ENCODE measurements around the gene ROR1. TPM values are rescaled to one million over a fixed set of nuclear protein-coding genes. Genes with fewer than 3 reads are reported as not detected.

ROR1 gene
- total and polyA plus RNA-seq, 9 donors, result 3.0 to 26.1 (median 15.0) TPM

DNA sequence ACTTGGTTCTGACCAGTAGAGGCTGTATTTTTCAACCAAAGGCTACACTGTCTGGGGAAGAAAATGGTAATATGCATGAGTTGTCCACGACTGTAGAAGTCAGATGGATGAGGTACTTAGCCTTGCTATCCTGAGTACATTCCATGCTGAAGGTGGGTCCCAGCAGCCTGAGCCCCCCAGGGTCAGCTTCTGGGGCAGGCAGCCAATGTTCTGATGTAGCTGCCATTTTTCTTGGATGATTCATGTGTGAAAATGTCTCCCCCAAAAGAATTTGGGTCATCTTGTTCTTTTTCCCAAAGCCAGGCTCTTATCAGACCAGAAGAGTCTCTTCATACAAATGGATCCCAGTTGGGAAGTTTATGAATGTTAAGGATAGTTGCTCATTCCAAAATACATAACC is 257.4 kb downstream of the ROR1 start:
- 5 to 41% (median 28%) methylated on average over 1 of the region's 1 CpG for WGBS, 3 donors
- Histone ChIP-seq H3K27ac (no peak overlapping the region), H3K4me3 (no peak overlapping the region), H3K36me3 (no peaks in the 10 kb centered on the region), H3K27me3 (no peaks in the 10 kb centered on the region), H3K9me3 (no peaks in the 10 kb centered on the region), H3K4me1 (ENCODE audit: insufficient read depth) (peaks cover 3% of the 10 kb centered on the region)
- intact Hi-C loops (cut with DNase I), result no loop called here
- DNase-seq, result peak in 1 of 5 donors; percentile 46
- no peak for TF ChIP-seq EP300 (IDR thresholded peaks at IDR 0.05)
- no peak for TF ChIP-seq POLR2A (IDR thresholded peaks at IDR 0.05)
- TF ChIP-seq, protein P1, sequence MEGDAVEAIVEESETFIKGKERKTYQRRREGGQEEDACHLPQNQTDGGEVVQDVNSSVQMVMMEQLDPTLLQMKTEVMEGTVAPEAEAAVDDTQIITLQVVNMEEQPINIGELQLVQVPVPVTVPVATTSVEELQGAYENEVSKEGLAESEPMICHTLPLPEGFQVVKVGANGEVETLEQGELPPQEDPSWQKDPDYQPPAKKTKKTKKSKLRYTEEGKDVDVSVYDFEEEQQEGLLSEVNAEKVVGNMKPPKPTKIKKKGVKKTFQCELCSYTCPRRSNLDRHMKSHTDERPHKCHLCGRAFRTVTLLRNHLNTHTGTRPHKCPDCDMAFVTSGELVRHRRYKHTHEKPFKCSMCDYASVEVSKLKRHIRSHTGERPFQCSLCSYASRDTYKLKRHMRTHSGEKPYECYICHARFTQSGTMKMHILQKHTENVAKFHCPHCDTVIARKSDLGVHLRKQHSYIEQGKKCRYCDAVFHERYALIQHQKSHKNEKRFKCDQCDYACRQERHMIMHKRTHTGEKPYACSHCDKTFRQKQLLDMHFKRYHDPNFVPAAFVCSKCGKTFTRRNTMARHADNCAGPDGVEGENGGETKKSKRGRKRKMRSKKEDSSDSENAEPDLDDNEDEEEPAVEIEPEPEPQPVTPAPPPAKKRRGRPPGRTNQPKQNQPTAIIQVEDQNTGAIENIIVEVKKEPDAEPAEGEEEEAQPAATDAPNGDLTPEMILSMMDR (IDR thresholded peaks at IDR 0.05), result no peak

DNA sequence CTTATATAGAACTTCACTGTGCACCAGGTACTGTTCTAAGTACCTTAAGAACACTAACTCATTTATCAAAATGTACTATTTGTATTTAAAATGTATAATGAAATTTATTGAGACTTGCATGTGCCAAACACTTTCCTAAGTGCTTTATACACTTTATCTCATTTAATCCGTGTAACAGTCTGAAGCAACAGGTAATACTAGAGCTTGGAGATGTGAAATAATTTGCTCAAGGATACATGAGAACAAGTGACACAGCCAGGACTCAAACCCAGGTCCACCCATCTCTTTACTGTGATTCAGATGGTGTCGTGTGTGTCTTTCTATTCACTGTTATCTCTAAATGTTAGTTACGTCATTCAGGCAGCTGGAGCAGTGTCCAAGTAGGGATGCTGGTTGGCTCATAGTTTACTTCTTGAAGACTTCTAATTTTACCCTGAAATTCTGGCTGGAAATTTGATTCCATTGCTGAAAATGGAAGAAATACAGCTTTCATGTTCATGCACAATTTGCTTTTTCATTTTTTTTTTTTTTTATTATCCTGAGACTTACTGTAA is 259.9 kb downstream of the ROR1 start:
- intact Hi-C loops (cut with DNase I), result no loop called here
- peak in 1 of 5 donors; percentile 57 for DNase-seq
- Histone ChIP-seq H3K36me3 (no peaks in the 10 kb centered on the region), H3K9me3 (no peaks in the 10 kb centered on the region), H3K27me3 (no peaks in the 10 kb centered on the region), H3K4me1 (ENCODE audit: insufficient read depth) (peaks cover 3% of the 10 kb centered on the region), H3K27ac (no peak overlapping the region), H3K4me3 (no peak overlapping the region)
- 14 to 26% (median 22%) methylated on average over 3 of the region's 3 CpGs for WGBS, 3 donors
- TF ChIP-seq POLR2A (IDR thresholded peaks at IDR 0.05), result no peak
- no peak for TF ChIP-seq EP300 (IDR thresholded peaks at IDR 0.05)
- TF ChIP-seq, protein P1 (IDR thresholded peaks at IDR 0.05), result no peak

DNA sequence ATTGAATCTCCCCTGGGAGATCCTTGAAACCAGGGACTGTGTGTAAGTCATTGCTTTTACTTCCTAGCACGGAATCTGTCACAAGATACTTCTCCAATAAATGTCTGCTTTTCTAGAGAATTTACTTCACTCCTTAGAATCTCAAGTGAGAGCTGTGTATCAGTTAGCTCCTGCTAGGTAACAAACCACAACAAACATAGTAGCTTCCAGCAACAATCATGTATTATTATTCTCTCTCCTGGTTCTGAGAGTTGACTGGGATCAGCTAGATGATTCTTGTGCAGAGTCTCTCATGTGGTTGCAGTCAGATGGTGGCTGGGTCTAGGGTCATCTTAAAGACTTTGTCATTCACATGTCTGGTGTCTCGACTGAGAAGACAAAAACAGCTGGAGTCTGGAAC is 262.7 kb downstream of the ROR1 start:
- 88 to 94% (median 89%) methylated on average over 2 of the region's 2 CpGs for WGBS, 3 donors
- Histone ChIP-seq H3K36me3 (no peaks in the 10 kb centered on the region), H3K9me3 (no peaks in the 10 kb centered on the region), H3K27me3 (no peaks in the 10 kb centered on the region), H3K4me3 (no peak overlapping the region), H3K4me1 (ENCODE audit: insufficient read depth) (peaks cover 4% of the 10 kb centered on the region), H3K27ac (no peak overlapping the region)
- intact Hi-C loops (cut with DNase I), result no loop called here
- TF ChIP-seq EP300 (IDR thresholded peaks at IDR 0.05) (no peak), POLR2A (IDR thresholded peaks at IDR 0.05) (no peak)
- TF ChIP-seq, protein P1 (IDR thresholded peaks at IDR 0.05), result no peak
- DNase-seq, result no peak

DNA sequence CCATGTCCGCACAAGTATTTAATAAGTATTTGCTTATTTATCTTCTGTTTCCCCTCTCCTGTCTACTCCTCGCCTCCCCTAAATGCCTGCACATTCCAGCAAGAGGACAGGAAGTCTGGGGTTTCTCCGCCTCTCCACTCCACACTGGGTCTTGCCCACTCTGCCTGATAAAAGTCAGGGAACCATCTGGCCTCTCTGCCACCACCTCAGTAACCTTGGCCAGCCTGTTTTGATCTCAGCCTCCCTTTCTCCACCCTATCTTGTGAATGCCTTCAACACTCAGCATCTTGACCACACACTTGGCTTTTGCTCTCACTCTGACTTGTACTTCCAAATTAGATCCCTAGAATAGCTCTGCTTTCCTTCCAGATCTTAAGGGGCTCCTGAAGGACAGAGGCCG is 264.3 kb downstream of the ROR1 start:
- TF ChIP-seq, protein P1 (IDR thresholded peaks at IDR 0.05), result no peak
- TF ChIP-seq POLR2A (IDR thresholded peaks at IDR 0.05), result no peak
- TF ChIP-seq EP300 (IDR thresholded peaks at IDR 0.05), result no peak
- 61 to 77% (median 71%) methylated on average over 4 of the region's 4 CpGs for WGBS, 3 donors
- no peaks in the 10 kb centered on the region for H3K36me3 ChIP-seq
- peaks cover 6% of the 10 kb centered on the region for H3K4me1 ChIP-seq (ENCODE audit: insufficient read depth)
- H3K9me3 ChIP-seq, result no peaks in the 10 kb centered on the region
- intact Hi-C loops (cut with DNase I), result no loop called here
- no peaks in the 10 kb centered on the region for H3K27me3 ChIP-seq
- no peak overlapping the region for H3K27ac ChIP-seq
- H3K4me3 ChIP-seq, result no peak overlapping the region
- DNase-seq, result no peak
